HG03064 (cell line): ENCODE results near the gene PISD.

Source experiments
- ATAC-seq: cut with Tn5 transposase; IDR thresholded peaks from one replicate; pipeline ENCODE4 v1.9.1; 2021; ENCODE audit warnings: low read depth; ENCODE audit not compliant: unreplicated experiment

Gene PISD

DNA sequence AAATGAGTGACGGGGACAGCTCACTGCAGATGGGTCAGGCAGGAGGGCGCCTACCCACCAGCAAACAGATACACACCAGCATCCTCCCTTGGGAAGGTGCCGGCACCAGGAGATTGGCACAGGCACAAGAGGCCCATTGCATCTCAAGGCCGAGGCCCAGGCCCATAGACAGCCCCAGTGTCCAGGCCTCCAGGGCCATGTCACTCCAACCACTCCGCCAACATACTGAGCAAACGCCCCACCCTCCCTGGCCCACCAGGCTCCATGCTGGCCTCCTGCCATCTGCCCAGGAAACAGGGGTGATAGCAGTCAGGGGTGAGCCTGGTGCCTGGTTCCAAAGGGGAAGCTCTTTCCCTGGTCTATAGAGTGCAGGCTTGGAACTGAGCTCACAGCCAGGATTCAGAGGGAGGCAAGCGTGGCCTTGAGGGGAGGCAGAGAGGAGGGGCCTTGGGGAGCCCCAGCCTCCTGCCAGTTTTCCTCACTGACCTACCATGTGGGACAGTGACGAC lies 34.7 kb downstream of the PISD start:
- ATAC-seq: no peak

DNA sequence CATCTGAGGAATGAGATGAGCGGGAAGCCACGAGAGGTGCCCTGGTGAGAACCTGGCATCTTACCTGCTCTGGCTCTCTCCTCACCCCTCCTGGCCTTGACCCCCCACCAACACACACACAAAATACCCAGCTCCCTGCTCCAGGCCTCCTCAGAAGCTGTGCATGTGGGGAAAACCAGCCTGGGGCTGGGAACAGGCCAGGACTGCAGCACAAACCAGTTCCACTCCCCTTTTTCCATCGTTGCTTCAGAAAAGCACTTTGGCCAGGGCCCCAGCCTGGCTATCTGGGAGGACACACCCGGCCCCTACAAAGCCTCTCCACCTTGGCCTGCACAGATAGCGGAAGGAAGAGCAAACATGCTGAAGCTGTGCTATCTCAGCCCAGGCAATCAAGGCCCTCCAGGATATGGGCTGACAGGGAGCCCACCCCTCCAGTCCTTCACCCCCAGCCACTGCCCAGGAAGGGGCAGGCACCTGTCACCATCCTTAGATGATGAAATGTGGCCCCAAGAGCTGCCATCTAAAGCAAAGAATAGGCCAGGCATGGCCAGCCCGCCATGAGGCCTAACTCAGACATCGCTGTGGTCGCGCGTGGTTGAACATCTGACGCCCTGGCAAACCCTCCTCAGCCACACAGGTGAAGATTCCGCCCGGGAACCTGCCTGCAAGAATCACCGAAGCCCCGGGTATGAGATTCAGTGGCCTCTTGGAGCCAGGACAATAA lies 35.4 kb downstream of the PISD start:
- no peak for ATAC-seq

DNA sequence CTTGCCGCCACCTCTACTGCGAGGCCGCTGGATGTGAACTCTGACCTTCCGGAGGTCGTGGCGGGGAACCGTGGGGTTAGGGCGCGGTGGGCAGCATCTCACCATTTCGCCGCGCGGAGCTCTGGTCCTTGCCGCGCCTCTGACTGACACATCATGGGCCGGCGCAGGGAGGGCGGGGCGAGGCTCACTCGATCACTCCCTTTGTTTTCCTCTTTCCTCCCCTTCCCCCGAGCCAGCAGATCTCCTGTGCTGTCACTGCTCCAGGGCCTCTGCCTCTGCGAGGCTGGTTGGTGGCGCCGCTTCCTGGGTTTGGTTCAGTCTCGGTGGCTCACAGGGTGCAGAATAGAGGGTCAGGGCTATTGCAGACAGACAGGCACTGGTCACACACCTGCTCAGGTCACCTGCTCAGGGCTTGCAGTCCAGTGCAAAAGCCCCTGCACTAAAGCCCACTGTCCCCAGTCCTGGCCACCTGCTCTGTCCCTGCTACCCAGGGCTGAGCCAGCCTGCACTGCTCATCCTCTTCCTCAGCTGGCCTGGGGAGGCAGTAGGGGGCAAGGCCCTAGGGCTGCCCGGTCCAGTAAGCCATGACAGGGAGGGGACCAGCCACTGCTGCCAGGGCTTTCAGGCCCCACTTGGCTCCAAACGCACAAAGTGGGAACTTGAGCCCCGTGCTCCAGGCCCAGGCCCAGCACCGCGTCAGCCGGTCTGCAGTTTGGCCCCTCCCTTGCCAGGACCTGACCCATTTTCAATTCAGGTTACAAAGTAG lies 36.2 kb downstream of the PISD start:
- no peak for ATAC-seq

DNA sequence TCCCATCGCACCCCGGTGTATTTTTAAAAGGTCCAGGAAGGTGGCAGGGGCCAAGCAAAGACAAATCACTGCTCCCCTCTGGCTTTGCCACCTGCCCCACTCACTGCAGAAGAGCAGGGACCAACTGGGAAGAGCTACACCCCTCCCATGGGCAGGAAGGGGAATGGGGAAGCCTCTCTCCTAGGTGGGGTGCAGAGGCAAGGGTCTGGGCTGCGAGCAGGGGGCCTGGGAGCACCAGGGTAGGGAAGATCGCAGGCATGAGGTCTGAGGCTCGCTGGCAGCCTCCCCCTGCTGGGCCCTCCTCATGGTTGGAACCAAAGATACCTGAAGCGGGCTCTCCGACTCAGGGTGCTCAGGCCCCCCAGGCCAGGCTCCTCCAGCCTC lies 36.8 kb downstream of the PISD start:
- ATAC-seq: no peak

DNA sequence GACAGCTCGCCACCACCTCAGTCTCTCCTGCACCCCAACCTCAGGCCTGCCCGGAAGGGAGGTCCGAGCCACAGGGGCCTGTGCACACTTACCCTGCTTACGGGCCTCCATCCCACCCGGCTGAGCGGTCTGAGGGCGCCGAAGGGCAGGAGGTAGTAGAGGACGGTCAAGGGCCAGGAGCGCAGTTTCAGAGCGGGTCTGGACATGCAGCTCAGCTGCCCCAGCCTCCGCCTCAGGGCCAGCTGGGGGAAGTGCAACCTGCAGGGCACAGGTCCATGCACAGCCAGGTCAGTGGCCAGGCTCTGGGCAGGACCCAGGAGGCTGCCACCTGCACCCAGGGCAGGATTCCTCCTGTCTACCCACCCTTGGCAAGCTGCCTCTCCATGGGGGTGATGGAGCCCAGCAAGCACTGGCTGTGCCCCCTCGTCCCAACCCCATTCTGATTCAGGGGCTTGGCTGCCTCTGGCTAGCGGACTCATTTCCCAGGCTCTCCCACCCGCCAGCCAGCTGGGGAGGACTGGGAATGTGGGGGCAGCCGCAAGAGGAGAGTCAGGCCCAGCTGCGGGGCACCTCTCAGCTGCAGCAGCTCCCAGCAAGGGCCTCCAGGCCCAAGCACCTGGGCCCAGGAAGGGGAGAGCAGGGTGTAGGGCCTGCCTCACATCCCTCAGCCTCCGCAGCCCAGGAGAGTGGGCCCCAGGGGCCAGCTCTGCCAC lies 38.3 kb downstream of the PISD start:
- no peak for ATAC-seq

DNA sequence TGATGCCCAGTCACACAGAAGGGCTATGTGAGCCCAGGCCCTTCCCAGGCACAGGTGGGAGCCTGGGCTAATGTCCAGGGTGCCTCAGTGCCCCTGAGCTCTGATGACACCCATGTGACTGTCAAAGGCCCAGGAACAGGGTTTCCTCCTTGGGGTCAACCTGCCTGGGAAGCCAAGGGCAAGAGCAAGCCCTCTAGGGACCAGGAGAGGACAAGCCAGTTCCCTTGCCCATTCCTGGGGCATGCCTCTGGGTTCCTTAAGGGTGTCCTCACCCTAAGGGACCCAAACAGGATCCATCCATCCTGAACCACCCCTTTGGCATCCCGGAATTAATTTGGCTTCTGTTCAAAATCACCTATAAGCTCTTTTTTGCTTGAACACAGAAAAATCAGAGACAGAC lies 39.0 kb downstream of the PISD start:
- no peak for ATAC-seq

DNA sequence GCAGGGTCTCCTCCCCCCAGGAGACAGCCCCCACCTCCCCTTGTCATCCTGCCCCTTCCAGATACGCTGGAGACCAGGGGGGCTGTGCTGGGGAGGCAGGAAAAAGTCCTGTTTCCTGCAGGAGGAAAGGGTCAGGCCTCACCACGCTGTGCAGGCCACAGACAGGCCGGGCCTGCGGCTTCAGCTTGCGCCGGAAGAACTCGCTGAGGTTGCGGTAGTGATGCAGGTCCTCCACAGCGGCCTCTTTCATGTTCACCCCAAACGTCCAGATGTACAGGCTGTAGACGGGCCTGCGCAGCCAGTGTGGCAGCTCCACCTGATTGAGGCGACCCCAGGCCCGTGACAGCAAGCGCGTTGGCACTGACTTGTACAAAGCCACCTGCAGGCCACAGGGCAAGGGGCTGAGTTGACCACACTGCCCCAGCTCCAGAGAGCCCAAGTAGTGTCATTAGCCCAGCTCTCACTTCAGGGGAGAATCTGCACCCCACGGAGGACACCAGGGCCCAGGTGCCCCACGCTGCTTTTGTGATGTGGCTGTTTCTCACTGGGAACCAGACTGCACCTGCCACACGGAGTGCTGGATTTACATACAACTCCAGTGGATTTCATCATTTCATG lies 40.4 kb downstream of the PISD start:
- ATAC-seq: no peak

DNA sequence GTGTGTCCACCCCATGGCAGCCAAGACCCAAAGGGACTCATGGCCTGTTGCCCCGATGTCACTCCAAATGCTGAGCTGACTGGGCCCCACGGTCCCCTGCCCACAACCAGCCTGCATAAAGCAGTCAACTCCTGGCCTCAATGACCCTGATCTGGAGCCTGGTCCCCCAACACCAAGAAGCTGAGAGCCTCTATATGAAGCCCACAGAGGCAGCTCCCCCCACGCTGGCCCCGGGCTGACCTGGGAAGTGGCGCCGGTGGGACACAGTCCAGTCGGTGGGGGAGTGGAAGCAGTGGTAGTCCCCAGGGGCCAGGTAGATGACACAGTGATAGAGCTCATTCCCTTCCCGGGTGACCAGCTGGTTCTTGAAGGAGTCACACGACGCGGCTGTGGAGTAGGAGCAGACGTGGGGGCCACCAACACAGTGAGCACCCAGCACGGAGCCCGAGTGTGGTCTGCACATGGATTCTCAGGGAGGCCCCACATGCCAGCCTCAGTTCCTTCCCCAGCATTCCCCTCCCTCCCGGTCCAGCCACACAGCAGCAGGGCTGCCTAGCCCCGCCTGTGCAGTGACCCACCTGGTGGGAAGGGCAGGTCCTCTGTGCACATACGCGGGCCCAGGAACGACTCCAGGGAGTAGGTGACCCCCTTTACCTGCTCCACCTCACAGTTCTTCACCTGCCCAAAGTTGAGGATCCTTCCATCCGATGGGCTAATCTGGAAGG lies 41.1 kb downstream of the PISD start:
- ATAC-seq: no peak

DNA sequence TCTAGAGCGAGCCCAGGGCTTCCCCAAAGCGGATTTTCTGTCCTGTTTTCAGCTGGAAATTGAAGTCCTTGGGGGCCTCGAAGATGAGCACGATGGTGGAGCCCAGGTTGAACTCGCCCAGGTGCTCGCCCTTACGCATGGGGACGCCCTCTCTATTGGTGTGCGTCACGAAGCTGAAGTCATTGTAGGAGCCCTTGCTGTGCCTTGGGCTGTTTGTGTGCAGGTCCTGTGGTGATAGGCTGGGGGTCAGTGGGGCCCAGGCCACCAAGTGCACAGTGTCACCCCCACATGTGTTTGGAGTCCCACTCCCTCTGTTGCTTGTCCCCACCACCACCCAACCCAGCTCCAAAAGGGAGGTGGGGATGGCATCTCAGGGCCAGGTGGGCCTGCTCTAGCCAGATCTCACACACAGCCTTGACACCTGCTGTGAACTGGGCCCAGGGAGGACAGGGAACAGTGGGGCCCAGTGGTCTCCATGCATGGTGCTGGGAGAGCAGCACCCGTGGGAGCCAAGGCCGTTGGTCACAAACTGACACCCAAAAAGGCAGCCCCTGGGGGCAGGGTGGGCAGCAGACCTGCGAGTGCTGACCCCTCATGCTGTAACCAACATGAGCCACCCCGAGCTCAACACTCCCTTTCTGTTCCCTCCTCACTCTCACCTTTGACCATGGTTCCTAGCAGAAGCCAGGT lies 42.3 kb downstream of the PISD start:
- ATAC-seq: no peak

DNA sequence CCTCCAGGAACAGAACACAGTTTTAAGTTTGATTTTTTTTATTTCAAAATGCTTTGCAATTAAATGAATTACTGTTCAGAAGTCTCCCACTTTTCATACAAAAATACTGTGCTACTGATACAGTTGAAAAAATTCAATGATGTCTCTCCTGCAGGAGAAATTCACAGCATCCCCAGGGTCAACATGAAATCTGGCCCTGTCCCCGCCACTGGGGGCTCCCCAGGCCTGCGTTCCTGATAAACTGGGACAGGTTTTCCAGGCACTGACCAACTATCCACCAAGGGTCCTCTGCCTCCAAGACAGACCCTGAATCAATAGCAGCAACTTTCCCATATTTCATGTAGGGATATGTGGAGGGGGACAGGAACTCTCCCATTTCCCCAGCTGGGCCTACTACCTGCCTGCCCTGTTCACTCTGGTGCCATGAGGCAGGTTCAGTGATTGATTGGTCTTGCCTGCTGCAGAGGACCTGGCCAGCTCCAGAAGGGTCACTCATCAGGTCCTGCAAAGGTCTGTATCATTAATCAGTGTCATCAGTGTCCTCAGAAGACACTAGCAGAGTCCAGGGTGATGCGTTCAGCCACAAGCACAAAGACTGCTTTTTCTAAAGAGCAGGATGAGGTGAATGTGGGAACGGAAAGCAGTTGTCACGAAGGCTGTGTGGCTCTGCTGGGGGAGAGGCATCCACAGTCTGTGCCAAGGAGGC lies 43.4 kb downstream of the PISD start:
- no peak for ATAC-seq

DNA sequence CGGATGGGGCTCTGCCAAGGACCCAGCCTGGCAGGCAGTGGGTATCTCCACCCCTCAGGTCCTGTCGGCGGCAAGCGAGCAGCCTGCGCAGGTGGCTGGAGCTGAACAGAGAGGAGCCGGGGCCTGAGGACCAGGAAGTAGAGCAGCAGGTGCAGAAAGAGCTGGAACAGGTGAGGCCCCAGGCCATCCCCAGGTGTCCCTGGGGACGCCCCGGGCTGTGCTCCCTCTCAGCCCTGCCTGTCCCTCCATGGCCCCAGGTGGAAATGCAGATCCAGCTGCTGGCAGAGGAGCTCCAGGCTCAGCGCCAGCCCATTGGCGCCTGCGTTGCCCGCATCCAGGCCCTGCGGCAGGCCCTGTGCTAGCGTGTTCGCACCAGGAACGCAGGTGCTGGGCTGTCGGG lies 44.0 kb downstream of the PISD start:
- no peak for ATAC-seq

DNA sequence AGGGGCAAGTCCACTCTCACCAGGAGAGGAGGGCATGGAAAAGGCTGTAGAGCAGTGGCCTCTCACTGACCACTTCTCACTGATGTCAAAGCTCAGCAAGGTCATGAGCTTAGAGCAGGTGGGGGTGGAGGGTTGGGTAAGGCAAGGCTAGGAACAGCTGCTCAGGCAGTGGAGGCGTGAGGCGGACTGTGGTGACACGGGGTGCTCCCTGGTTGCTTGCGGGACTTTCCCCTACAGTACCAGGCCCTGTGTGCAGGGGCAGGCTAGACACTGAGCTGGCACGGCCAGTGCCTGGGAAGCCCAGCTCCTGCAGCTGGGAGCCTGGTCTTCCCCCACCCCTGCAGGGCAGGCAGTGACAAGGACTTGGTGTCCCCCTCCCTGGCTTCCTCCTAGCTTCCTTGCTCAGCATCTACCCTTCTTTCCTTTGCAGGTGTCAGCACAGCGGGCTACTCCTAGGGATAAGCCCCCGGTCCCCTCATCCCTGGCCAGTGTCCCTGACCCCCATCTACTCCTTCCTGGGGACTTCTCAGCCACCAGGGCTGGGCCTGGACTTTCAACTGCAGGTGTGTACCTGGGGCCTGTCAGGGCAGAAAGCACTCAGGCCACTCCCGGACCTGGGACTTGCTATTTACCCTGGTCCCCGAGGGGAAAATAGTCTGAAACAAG lies 45.6 kb downstream of the PISD start:
- ATAC-seq: no peak

DNA sequence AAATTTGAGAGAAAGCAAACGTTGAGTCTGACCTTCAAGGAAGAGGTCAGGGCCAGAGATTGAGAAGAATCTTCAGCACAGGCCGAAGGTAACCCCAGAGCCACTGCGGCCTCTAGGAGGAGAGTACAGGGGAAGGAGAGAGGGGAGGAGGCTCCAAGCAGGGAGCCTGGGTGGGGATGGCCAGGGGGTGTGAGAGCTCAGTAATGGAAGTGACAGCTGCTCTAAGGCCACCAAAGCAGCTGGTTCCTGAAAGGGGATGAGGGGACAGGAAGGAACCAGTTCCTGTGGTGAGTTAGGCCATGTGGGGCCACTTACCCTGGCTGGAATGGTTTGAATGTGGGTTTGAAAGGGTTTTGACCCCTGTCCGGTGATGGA lies 46.1 kb downstream of the PISD start:
- ATAC-seq: no peak

DNA sequence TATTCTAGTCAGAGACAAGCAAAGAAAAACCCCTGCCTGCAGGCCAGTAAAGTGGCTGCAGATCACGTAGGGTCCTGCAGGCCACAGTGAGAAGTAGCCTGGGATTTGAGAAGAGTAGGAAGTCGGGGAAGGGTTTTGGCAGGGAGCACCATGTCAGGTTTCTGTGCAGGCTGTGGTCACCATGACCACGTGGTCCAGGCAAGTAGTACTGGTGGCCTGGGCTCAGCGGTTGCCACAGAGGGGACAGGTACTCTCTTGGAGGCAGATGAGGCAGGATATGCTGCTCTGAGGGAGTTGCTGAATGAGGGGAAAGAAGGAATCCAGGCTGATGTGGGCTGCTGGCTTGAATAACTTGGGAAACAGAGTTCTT lies 46.5 kb downstream of the PISD start:
- no peak for ATAC-seq

DNA sequence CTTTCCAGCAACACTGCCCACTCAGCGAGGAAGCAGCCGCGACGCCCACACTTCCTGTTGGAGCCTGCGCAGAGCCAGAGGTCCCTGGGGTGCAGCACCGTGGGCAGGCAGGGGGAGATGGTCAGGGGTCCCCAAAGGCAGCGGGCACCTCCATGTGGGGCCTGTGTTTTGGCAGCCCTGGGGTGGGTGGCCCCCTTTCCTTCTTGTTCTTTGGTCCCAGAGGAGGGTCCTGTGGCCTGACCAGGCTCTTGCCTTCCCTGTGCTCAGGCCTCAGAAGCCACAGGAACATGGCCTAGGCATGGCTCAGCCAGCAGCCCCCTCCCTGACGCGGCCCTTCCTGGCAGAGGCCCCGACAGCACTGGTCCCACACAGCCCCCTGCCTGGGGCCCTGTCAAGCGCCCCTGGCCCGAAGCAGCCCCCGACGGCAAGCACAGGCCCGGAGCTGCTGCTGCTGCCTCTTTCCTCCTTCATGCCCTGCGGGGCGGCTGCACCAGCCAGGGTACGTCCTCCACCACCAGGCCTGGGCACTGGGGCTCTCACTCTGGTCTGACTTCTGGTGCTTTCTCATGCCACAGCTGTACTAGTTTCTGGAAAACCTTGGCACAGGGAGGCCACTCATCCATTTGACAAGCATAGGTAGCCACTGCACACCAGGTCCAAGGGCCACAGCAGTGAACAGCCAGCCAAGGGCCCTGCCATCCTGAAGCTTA lies 47.1 kb downstream of the PISD start:
- ATAC-seq: no peak

DNA sequence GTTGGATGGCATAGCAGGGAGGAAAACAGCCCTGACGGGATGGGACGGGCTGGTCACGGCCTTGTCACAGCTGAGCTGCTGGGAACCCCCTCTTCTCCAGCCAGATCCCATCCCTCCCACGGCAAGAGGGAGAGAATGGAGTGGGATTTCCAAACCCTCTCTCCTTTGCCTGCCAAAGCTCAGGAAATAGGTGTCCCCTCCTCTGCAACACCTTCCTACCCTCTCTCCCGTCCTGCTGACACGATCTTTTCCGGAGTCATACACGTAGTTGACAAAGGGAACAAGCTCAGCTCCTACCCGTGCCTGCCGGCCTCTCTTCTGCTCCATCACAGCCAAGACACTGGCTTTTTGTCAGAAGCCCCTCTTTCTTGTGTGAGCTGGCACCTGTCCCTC lies 48.1 kb downstream of the PISD start:
- ATAC-seq: no peak

DNA sequence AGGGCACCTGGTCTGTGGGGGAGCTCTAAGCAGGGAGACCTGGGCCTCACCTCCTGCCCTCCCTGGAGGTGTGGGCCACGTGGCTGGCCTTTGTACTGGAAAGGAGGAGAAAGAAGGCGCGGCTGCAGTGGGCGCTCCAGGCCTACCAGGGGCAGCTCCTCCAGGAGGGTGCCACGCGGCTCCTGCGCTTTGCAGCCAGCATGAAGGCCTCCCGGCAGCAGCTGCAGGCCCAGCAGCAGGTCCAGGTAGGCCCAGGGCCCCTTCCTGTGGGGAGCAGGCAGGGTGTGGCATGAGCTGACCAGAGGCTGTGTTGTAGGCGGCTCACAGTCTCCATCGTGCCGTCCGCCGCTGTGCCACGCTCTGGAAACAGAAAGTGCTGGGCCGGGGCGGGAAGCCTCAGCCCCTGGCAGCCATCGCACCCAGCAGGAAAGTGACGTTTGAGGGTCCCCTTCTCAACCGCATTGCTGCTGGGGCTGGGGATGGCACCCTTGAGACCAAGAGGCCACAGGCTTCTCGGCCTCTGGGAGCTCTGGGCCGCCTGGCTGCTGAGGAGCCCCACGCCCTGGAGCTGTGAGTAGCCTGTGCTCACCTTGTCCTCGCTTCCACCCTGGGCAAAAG lies 48.6 kb downstream of the PISD start:
- ATAC-seq: no peak

DNA sequence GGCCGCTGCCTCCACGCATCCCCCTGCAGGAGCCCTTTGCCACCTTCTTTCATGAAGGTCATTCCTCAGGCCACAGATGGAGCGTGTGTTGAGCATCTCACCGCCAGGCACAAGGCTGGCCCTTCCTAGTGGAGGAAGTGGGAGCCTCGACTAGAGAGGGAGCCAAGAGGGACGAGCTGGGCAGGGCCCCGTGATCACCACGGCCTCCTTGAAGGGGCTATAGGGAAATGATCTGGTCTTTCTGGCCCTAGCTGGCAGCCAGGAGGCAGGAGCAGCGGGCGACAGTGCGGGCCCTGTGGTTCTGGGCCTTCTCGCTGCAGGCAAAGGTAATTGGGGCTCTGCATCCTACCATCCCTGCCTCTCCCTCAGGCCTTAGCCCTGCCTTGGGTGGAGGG lies 49.1 kb downstream of the PISD start:
- no peak for ATAC-seq
